ENCODE data around the gene PIKFYVE. TPM values are rescaled to one million over a fixed set of nuclear protein-coding genes. Genes with fewer than 3 reads are reported as not detected.

The PIKFYVE gene
- total RNA-seq, 1 donor from 2014 or later = 19.5 TPM

DNA sequence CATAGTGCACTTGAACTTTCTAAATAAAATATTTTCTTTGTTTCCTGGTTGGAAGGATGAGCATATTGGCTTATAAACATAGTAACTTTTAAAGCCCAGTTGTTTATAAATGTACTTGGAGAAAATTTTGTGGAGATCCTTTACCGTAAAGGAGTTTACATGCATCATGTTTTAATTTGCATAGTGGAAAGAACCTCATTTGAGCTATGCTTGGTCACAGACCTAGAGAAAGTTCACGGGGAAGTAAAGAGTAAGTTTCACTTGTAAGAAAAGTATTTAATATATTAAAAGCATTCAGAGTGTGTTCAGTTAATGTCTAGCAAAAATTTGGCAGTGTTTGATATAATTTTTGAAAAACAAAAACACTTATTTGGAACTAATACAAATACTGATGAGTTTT is 45.3 kb downstream of the PIKFYVE start:
- DNase-seq (ENCODE audit: low read depth) = no peak
- TF ChIP-seq, protein P1, sequence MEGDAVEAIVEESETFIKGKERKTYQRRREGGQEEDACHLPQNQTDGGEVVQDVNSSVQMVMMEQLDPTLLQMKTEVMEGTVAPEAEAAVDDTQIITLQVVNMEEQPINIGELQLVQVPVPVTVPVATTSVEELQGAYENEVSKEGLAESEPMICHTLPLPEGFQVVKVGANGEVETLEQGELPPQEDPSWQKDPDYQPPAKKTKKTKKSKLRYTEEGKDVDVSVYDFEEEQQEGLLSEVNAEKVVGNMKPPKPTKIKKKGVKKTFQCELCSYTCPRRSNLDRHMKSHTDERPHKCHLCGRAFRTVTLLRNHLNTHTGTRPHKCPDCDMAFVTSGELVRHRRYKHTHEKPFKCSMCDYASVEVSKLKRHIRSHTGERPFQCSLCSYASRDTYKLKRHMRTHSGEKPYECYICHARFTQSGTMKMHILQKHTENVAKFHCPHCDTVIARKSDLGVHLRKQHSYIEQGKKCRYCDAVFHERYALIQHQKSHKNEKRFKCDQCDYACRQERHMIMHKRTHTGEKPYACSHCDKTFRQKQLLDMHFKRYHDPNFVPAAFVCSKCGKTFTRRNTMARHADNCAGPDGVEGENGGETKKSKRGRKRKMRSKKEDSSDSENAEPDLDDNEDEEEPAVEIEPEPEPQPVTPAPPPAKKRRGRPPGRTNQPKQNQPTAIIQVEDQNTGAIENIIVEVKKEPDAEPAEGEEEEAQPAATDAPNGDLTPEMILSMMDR (IDR thresholded peaks at IDR 0.05; ENCODE audit: insufficient read depth, low read length, severe bottlenecking) = no peak
- Histone ChIP-seq H3K4me3 (ENCODE audit: low read depth, low read length) (no peak overlapping the region), H3K27me3 (ENCODE audit: control insufficient read depth, insufficient read depth, low read length) (no peaks in the 10 kb centered on the region), H3K36me3 (ENCODE audit: control insufficient read depth, insufficient read depth, low read length) (peaks cover 2% of the 10 kb centered on the region)
- FAIRE-seq = no peak

DNA sequence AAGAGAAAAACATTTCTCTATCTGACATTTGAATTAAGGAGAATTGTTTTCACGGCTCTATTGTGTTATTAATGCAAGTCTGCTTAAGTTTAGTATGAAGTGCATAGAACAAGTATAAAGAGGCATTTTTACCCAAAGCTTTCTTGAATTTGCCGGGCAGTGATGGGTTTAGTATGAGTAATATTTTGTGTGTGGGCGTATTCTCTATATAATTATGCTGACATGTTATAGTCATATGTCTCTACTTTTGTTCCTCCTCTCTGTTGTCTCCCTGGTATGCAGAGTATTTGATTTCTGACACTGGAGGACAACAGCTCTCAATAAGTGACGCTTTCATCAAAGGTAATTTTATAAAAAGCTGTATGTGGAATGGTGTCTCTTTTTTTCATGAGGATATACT is 45.9 kb downstream of the PIKFYVE start:
- FAIRE-seq (no peak), DNase-seq (ENCODE audit: low read depth) (peak; percentile 50)
- no peaks in the 10 kb centered on the region for H3K27me3 ChIP-seq (ENCODE audit: control insufficient read depth, insufficient read depth, low read length)
- no peak overlapping the region for H3K4me3 ChIP-seq (ENCODE audit: low read depth, low read length)
- peaks cover 2% of the 10 kb centered on the region for H3K36me3 ChIP-seq (ENCODE audit: control insufficient read depth, insufficient read depth, low read length)
- TF ChIP-seq, protein P1 (IDR thresholded peaks at IDR 0.05; ENCODE audit: insufficient read depth, low read length, severe bottlenecking) = no peak

DNA sequence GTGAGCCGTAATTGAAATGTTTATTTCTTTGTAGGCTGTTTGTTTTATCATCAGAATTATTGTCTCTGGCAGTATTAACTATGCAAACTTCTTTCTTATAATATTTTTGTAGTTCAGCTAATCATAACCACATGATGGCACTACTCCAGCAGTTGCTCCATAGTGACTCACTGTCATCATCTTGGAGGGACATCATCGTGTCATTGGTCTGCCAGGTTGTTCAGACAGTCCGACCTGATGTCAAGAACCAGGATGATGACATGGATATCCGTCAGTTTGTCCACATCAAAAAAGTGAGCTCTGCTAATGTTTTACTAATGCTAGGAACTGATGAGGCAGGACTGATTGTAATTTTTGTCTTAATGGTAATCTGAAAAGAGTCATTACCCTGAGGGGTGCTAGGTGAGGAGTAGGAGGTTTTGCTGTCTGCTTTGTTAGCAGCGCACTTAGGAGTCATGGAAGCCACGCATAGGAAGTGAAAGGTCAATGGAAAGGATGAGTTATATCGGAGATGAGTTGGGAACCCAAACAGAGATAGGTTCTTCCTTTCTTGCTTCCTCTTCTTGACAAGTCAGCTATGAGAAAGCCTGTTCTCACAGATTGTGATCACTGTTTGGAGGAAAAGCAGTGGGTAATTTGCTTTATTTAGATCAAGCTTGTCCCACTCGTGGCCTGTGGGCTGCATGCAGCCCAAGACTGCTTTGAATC is 49.2 kb downstream of the PIKFYVE start:
- no peaks in the 10 kb centered on the region for H3K27me3 ChIP-seq (ENCODE audit: control insufficient read depth, insufficient read depth, low read length)
- DNase-seq (ENCODE audit: low read depth) (peak; percentile 13), FAIRE-seq (no peak)
- H3K4me3 ChIP-seq (ENCODE audit: low read depth, low read length) = no peak overlapping the region
- H3K36me3 ChIP-seq (ENCODE audit: control insufficient read depth, insufficient read depth, low read length) = peaks cover 4% of the 10 kb centered on the region
- TF ChIP-seq, protein P1 (IDR thresholded peaks at IDR 0.05; ENCODE audit: insufficient read depth, low read length, severe bottlenecking) = no peak

DNA sequence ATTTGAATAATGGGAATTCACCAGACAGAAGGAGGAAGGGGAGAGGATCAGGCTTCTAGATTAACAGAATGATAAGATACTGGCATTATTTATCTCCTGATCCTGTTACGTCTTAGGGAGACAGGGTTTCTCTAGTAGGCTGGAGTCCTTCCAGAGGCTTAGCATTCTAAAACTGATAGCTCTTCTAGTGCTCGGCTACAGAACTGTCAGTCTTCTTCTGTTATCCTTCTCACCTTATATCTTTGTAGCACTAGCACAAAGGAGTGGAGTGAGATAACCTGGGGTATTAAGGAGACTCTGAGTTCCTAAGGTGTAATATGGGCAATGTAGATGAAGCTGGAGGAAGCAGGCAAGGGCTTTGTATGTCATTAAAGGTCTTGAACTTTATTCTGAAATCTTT is 52.1 kb downstream of the PIKFYVE start:
- peaks cover 4% of the 10 kb centered on the region for H3K36me3 ChIP-seq (ENCODE audit: control insufficient read depth, insufficient read depth, low read length)
- DNase-seq (ENCODE audit: low read depth) (no peak), FAIRE-seq (no peak)
- TF ChIP-seq, protein P1 (IDR thresholded peaks at IDR 0.05; ENCODE audit: insufficient read depth, low read length, severe bottlenecking) = no peak
- no peak overlapping the region for H3K4me3 ChIP-seq (ENCODE audit: low read depth, low read length)
- no peaks in the 10 kb centered on the region for H3K27me3 ChIP-seq (ENCODE audit: control insufficient read depth, insufficient read depth, low read length)

DNA sequence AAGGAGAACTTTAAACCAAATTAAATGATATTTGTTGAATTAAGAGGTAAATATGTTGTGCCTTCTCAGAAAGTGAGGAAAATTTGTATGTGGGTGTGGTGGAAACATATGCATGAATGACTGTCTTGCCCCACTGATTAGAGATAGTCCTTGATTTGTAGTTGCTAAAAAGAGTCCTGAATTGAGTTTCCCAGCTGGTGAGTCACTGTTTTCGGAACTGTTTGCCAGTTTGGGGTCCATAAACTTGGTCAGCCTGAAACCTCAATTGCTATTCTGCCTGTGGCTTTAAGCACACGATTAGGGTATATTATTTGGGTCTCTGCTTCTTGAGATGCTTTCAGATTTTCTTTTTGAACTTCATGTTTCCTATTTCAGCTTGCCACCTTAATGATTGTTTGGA is 53.3 kb downstream of the PIKFYVE start:
- no peak overlapping the region for H3K4me3 ChIP-seq (ENCODE audit: low read depth, low read length)
- no peak for DNase-seq (ENCODE audit: low read depth)
- peaks cover 4% of the 10 kb centered on the region for H3K36me3 ChIP-seq (ENCODE audit: control insufficient read depth, insufficient read depth, low read length)
- TF ChIP-seq, protein P1 (IDR thresholded peaks at IDR 0.05; ENCODE audit: insufficient read depth, low read length, severe bottlenecking) = no peak
- no peak for FAIRE-seq
- H3K27me3 ChIP-seq (ENCODE audit: control insufficient read depth, insufficient read depth, low read length) = no peaks in the 10 kb centered on the region

DNA sequence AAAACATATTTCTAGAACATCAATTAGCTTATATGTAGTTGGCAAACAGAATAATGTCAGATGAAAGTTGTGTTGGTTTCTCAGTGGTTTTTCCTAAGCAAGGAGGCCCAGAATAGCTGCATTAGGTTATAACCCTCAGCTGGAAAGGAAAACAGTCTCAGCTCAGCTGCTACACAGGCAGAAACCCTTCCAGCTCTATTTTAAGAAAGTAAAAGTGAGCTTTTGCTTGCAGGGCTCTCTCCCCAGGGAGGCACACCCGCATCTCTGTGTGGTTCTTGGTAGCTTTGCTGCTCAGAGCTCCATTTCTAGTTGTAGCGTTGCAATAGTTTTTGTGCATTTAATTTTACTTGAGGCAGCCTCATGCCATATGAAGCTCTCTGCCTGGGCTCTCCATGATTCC is 54.6 kb downstream of the PIKFYVE start:
- Histone ChIP-seq H3K27me3 (ENCODE audit: control insufficient read depth, insufficient read depth, low read length) (no peaks in the 10 kb centered on the region), H3K4me3 (ENCODE audit: low read depth, low read length) (no peak overlapping the region), H3K36me3 (ENCODE audit: control insufficient read depth, insufficient read depth, low read length) (peaks cover 7% of the 10 kb centered on the region)
- TF ChIP-seq, protein P1 (IDR thresholded peaks at IDR 0.05; ENCODE audit: insufficient read depth, low read length, severe bottlenecking) = no peak
- FAIRE-seq = no peak
- no peak for DNase-seq (ENCODE audit: low read depth)
